Transverse colon (tissue), 4 donors: ENCODE measurements around the gene MBP. TPM values are rescaled to one million over a fixed set of nuclear protein-coding genes. Genes with fewer than 3 reads are reported as not detected.

Experiments used
- DNase-seq: peaks from one replicate; pipeline ENCODE4 v3.0.0-alpha.2; 2019
- H3K27ac ChIP-seq, 4 donors: fragments of 200-600 bp; sonication (generic); 2 replicates each; pipeline ENCODE4 v1.5.1; 2016 to 2018; ENCODE audit warnings: inconsistent platforms in 4 of 4
- H3K27me3 ChIP-seq: fragments of 200-600 bp; sonication (generic); 2 replicates; pipeline ENCODE4 v1.5.1; 2017; ENCODE audit warnings: inconsistent platforms
- H3K36me3 ChIP-seq, 4 donors: fragments of 200-600 bp; sonication (generic); 2 replicates each; pipeline ENCODE4 v1.5.1; 2017 to 2019; ENCODE audit warnings: inconsistent platforms in 4 of 4
- H3K4me1 ChIP-seq, 4 donors: fragments of 200-600 bp; sonication (generic); 2 replicates each; pipeline ENCODE4 v1.5.1; 2017 to 2020; ENCODE audit warnings: inconsistent platforms in 4 of 4
- H3K4me3 ChIP-seq, 4 donors: fragments of 200-600 bp; sonication (generic); 1 replicate in 1 of 4; 2 replicates in 3 of 4; pipeline versions ENCODE4 v1.5.1 to v1.6.1; 2017 to 2019; ENCODE audit warnings: inconsistent platforms in 4 of 4
- H3K9me3 ChIP-seq, 2 donors: fragments of 200-600 bp; sonication (generic); 2 replicates each; pipeline ENCODE4 v1.5.1; 2017 to 2019; ENCODE audit warnings: inconsistent platforms in 2 of 2
- CTCF ChIP-seq, 5 experiments: fragments of 200-600 bp in 3 of 5; fragments of 450-650 bp in 2 of 5; sonication (generic) in 3 of 5; IDR thresholded peaks; 1 replicate in 2 of 5; 2 replicates in 3 of 5; pipeline ENCODE4 v1.5.1; 2016 to 2017; ENCODE audit warnings: antibody characterized with exemption in 5 of 5, inconsistent platforms in 3 of 5, mild to moderate bottlenecking in 2 of 5, moderate library complexity in 1 of 5
- EP300 ChIP-seq: sonication (generic); formaldehyde crosslinking; IDR thresholded peaks from one replicate; pipeline ENCODE4 v1.6.1; 2017; ENCODE audit warnings: antibody characterized with exemption, low read depth
- POLR2A ChIP-seq: fragments of 450-650 bp; IDR thresholded peaks from one replicate; pipeline ENCODE4 v1.6.1; 2016; ENCODE audit warnings: antibody characterized with exemption, mild to moderate bottlenecking, moderate library complexity
- POLR2AphosphoS5 ChIP-seq, 3 donors: sonication (generic); formaldehyde crosslinking; IDR thresholded peaks; one replicate each; pipeline ENCODE4 v1.6.1; 2016; ENCODE audit warnings: antibody characterized with exemption in 3 of 3
- WGBS, 2 donors: methylation state at CpG; one replicate each; pipeline ENCODE4 v1.1.5; 2018; ENCODE audit warnings: low coverage in 1 of 2; 5-methylcytosine and 5-hydroxymethylcytosine counted together
- in situ Hi-C, 4 donors: fragments of 200-750 bp; cut with MboI; loops; one replicate each; pipeline versions ENCODE4 v1.15.0 to v1.15.1; 2017; ENCODE audit warnings: low sequenced_read_pairs in 3 of 4, low pct_ligation_motif_present in 1 of 4, low pct_unique_long_range_greater_than_20kb in 1 of 4
- intact Hi-C: fragments of 100-400 bp; cut with DNase I; formaldehyde crosslinking; loops from one replicate; pipeline ENCODE4 v1.15.1; 2023; ENCODE audit warnings: low total_unique reads
- total RNA-seq, 4 donors: library from RNA; depleted of rRNA; stranded (reverse); fragments of >200 nt; gene quantifications; one replicate each; pipeline ENCODE4 v1.1.0, GENCODE V29; 2016

Gene MBP
- total RNA-seq, 4 donors from 2014 or later = 12.7 to 53.4 (median 41.0) TPM

- no peak for TF ChIP-seq POLR2AphosphoS5 (IDR thresholded peaks at IDR 0.05)
- no peak for TF ChIP-seq EP300
- TF ChIP-seq CTCF (IDR thresholded peaks at IDR 0.05) = no peak
- no peak for TF ChIP-seq POLR2A
- Histone ChIP-seq H3K27me3 (no peaks in the 10 kb centered on the region), H3K4me3 (no peak overlapping the region), H3K9me3 (no peaks in the 10 kb centered on the region), H3K27ac (no peak overlapping the region), H3K4me1 (peaks cover 2 to 22% (median 11%) of the 10 kb centered on the region in 4 donors), H3K36me3 (no peaks in the 10 kb centered on the region)
- intact Hi-C loops (no loop called here), in situ Hi-C loops (no loop called here)
- DNase-seq = no peak
- 91 to 95% methylated on average over 5 to 8 of the region's 8 CpGs for WGBS, 2 donors
Observed at GRCh38 chr18:77136076-77136718, 3.6 kb upstream of the MBP start.

GRCh38 chr18:77135339-77136075 is 2.9 kb upstream of the MBP start:
- Histone ChIP-seq H3K9me3 (no peaks in the 10 kb centered on the region), H3K27me3 (no peaks in the 10 kb centered on the region), H3K27ac (no peak overlapping the region), H3K4me1 (peaks cover 2 to 22% (median 13%) of the 10 kb centered on the region in 4 donors), H3K4me3 (no peak overlapping the region), H3K36me3 (no peaks in the 10 kb centered on the region)
- no peak for DNase-seq
- intact Hi-C loops = no loop called here
- TF ChIP-seq CTCF (IDR thresholded peaks at IDR 0.05) = no peak
- no peak for TF ChIP-seq POLR2AphosphoS5 (IDR thresholded peaks at IDR 0.05)
- TF ChIP-seq EP300 = no peak
- TF ChIP-seq POLR2A = no peak
- 92 to 100% methylated on average over 3 to 16 of the region's 16 CpGs for WGBS, 2 donors
- in situ Hi-C loops = no loop called here

GRCh38 chr18:77134611-77135010 is 2.0 kb upstream of the MBP start:
- H3K27me3 ChIP-seq = no peaks in the 10 kb centered on the region
- WGBS, 2 donors = 65 to 83% methylated on average over 3 to 4 of the region's 4 CpGs

More at GRCh38 chr18:77134611-77135010, 2.0 kb upstream of the MBP start:
- in situ Hi-C loops (no loop called here), intact Hi-C loops (no loop called here)
- Histone ChIP-seq H3K4me3 (no peak overlapping the region), H3K27ac (peak overlapping the region; percentile 95 to 98 (median 95)), H3K9me3 (no peaks in the 10 kb centered on the region), H3K36me3 (no peaks in the 10 kb centered on the region), H3K4me1 (peaks cover 2 to 27% (median 19%) of the 10 kb centered on the region in 4 donors)
- TF ChIP-seq POLR2A (no peak), POLR2AphosphoS5 (IDR thresholded peaks at IDR 0.05) (no peak), CTCF (IDR thresholded peaks at IDR 0.05) (no peak), EP300 (no peak)
- no peak for DNase-seq
